B cell (primary cell): ENCODE measurements around the gene CHRNA4.

Source experiments
- EZH2 ChIP-seq: IDR thresholded peaks from 2 replicates; pipeline ENCODE4 v1.6.1; 2012; ENCODE audit warnings: borderline replicate concordance, low read depth, mild to moderate bottlenecking, moderate library complexity, low read length; ENCODE audit not compliant: insufficient read depth, poor library complexity, severe bottlenecking
- TF ChIP-seq, protein P1 (sequence below): fragments of 200-600 bp; IDR thresholded peaks from one replicate; pipeline ENCODE4 v1.8.0; 2022; ENCODE audit warnings: antibody characterized with exemption, mild to moderate bottlenecking

DNA sequence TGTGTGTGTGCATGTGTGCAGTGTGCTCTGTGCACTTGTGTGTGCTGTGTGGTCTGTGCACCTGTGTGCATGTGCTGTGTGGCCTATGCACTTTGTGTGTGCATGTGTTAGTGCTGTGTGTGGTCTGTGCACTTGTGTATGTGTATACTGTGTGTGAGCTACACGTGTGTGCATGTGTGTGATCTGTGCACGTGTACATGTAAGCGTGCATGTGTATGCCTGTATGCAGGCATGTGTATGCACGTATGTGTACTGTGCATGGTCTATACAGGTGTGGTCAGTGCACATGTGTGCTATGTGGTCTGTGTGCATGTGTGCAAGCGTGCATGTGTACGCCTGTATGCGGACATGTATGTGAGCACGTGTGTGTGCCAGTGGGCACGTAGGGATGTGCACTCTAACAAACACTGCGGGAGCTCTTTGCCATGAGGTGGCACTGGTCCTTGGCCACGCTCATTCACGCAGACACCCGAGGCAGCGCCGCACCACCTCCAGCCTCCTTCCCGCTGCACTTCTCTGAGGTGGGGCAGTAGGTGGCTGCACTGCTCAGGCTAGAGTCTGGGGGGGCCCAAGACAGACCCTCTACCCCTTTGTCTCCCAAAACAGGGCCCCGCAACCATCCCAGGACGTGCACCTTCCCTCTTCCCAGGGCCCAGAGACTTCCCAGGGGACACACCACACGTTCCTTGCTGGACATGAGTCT is 42.4 kb upstream of the CHRNA4 start:
- no peak for TF ChIP-seq EZH2
- TF ChIP-seq, protein P1, sequence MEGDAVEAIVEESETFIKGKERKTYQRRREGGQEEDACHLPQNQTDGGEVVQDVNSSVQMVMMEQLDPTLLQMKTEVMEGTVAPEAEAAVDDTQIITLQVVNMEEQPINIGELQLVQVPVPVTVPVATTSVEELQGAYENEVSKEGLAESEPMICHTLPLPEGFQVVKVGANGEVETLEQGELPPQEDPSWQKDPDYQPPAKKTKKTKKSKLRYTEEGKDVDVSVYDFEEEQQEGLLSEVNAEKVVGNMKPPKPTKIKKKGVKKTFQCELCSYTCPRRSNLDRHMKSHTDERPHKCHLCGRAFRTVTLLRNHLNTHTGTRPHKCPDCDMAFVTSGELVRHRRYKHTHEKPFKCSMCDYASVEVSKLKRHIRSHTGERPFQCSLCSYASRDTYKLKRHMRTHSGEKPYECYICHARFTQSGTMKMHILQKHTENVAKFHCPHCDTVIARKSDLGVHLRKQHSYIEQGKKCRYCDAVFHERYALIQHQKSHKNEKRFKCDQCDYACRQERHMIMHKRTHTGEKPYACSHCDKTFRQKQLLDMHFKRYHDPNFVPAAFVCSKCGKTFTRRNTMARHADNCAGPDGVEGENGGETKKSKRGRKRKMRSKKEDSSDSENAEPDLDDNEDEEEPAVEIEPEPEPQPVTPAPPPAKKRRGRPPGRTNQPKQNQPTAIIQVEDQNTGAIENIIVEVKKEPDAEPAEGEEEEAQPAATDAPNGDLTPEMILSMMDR, result no peak
